Stimulated activated CD8-positive, alpha-beta memory T cell treated with anti-CD3 and anti-CD28 coated beads, Interleukin-12 subunit alpha, Interleukin-12 subunit beta, amount 100 ng/mL, for 24 hours (primary cell): ENCODE results near the gene GNG12.
"Not testable (repeated sequence)": the region's sequence is repeated elsewhere in the genome, so short reads cannot be mapped to it uniquely, and the experiment has no call there.

Source experiments
- DNase-seq: peaks from one replicate; pipeline ENCODE4 v3.0.0-alpha.2; 2020; ENCODE audit errors: extremely low read depth

The GNG12 gene

GRCh38 chr1:67683316-67683715 is 150.0 kb downstream of the GNG12 start:
- no peak for DNase-seq

- no peak for DNase-seq
Observed at GRCh38 chr1:67682659-67683197, 150.5 kb downstream of the GNG12 start.

DNA sequence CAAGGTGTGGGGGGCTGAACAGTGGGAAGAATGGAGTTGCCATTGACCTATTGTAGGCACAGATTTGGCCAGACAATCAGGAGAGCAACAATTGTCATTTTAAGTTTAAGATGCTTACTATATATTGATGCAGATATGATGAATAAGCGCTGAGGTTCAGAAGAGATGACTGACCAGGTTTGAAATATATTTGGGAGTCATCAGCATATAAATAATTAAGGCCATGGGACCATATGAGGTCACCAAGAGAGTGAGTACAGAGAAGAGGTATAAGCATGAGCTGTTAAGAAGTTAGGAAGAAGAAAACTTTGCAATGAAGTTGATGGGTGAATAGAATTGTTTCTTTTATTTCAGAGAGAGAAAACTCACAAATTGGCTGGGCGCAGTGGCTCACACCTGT is 152.8 kb downstream of the GNG12 start:
- no peak for DNase-seq

- no peak for DNase-seq
Observed at GRCh38 chr1:67679691-67680090, 153.6 kb downstream of the GNG12 start.

- no peak for DNase-seq
Observed at GRCh38 chr1:67677930-67678329, 155.3 kb downstream of the GNG12 start.

DNA sequence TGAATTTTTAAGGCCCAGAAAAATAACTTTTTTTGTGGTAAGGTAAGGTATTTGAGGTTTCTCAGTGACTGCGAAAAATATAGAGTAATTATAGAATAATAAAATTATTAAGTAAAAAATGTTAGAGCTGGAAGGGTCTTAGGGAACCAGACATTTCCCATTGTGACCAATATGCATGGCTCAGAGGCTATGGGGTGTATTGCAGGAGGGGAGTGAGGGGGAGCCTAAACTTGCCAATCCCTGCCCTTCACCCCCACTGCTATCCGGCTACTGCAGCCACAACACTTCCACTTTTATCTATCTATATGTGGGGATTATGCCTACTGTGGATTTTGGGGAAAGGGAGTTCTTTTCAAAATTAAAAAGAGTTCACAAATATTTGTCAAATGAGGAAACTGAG is 155.9 kb downstream of the GNG12 start:
- no peak for DNase-seq

GRCh38 chr1:67676946-67677345 is 156.3 kb downstream of the GNG12 start:
- DNase-seq, result no peak

- DNase-seq, result no peak
Observed at GRCh38 chr1:67676287-67676686, 157.0 kb downstream of the GNG12 start.

DNA sequence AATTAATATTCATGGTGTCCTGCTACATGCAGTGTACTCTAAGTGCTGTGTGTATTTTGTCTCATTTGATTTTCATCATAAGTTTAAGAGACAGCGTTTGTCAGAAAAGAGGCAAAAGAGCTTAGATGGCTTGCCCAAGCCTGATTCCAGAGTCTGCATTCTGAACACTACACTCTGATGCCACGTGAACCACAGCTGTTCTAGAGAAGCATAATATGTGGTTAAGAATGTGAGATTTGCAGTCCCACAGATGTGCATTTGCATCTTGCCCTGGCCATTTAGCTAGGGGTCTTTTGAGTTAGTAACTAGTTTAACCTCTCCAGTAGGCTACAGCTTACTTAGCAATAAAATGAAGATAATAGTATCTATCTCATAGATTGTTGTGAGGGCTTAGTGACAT is 157.5 kb downstream of the GNG12 start:
- no peak for DNase-seq

- DNase-seq, result no peak
Observed at GRCh38 chr1:67674260-67675011, 158.8 kb downstream of the GNG12 start.

DNA sequence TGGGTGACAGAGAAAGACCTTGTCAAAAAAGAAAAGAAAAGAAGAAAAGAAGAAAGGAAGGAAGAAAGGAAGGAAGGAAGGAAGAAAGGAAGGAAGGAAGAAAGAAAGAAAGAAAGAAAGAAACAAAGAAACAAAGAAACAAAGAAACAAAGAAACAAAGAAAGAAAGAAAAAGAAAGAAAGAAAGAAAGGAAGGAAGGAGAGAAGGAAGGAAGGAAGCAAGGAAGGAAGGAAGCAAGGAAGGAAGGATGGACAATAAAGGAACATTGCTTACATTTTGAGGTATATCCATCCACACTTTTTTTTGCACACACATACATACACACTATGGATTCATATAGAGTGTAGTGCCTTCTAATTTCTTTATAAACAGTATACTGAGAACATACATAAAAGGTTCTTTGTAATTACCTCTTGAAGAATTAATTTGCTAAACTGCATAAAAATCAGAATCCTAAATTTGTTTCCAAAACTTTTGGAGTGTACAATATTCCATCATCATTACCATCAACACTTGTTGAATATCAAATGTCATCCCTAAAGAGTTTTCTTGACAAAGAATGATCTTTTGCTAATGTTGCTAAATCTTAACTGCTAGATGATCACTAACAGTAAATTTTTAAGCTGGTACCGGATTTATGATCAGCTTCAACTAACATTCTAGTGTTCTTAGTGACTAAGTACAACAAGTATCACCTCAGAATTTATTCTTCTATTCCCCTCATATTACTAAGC is 159.6 kb downstream of the GNG12 start:
- no peak for DNase-seq

DNA sequence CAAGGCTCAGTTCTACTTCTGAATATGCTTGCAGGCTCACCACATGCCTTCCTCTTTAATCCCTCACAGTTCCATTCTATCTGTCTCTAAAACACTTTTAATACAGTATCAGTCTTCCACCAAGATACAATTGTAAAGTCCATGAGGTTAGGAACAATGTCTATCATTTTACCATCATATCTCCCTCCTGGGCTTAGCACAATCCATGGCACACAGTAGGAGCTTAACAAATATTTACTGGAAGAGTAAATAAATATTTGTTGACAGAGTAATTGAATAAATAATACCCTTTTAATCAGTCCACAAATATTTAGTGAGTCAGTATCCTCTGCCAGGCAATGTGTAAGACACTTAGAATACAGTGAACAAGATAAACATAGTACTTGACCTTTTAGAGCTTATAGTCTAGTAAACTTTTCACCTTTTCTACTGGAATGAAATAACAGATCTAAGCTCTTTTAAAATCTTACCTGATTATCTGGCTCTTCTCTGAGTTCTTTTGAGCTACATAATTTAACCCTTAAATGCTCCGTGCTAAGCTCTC is 160.9 kb downstream of the GNG12 start:
- no peak for DNase-seq

- no peak for DNase-seq
Observed at GRCh38 chr1:67668660-67669059, 164.6 kb downstream of the GNG12 start.

GRCh38 chr1:67666636-67667035 is 166.6 kb downstream of the GNG12 start:
- DNase-seq, result no peak

DNA sequence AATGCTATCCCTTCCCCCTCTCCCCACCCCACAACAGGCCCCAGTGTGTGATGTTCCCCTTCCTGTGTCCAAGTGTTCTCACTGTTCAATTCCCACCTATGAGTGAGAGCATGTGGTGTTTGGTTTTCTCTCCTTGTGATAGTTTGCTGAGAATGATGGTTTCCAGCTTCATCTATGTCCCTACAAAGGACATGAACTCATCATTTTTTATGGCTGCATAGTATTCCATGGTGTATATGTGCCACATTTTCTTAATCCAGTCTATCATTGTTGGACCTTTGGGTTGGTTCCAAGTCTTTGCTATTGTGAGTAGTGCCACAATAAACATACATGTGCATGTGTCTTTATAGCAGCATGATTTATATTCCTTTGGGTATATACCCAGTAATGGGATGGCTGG is 168.0 kb downstream of the GNG12 start:
- not testable (repeated sequence) for DNase-seq

GRCh38 chr1:67664048-67664447 is 169.2 kb downstream of the GNG12 start:
- DNase-seq, result no peak

GRCh38 chr1:67662884-67663283 is 170.4 kb downstream of the GNG12 start:
- DNase-seq, result no peak

- DNase-seq, result no peak
Observed at GRCh38 chr1:67659229-67659628, 174.0 kb downstream of the GNG12 start.

DNA sequence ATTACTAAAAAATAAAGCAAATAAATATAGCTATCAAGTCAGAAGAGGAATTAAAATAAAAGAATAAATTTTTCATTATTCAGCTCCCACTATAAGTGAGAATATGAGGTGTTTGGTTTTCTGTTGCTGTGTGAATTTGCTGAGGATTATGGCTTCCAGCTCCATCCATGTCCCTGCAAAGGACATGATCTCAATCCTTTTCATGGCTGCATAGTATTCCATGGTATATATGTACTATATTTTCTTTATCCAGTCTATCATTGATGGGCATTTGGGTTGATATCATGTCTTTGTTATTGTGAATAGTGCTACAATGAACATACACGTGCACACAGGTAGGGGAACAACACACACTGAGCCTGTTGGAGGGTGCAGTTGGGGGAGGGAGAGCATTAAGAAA is 176.1 kb downstream of the GNG12 start:
- not testable (repeated sequence) for DNase-seq

DNA sequence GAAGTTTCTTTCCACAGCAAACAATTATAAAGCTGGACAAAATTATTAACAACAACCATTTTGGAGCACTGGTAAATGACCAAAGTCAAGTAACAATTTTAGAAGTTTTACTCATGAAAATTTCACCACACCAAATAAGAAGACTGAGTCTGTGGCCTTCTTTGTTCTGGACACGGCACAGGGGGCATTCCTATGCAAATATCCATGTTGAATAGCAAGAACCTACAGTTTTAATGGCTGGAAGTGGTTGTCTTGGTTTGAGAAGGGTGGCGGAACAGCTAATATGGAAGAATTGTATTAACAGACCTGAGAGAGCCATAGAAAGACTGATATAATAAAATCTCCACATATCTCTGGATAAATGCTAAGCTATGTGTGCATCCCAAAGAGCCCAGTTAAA is 177.7 kb downstream of the GNG12 start:
- no peak for DNase-seq

- no peak for DNase-seq
Observed at GRCh38 chr1:67653304-67653703, 180.0 kb downstream of the GNG12 start.

GRCh38 chr1:67652800-67653199 is 180.5 kb downstream of the GNG12 start:
- no peak for DNase-seq
